Measurements from ENCODE around the gene HDAC8.
"Not testable (repeated sequence)": the region's sequence is repeated elsewhere in the genome, so short reads cannot be mapped to it uniquely, and the experiment has no call there.

Gene HDAC8

GRCh38 chrX:72330131-72330530 lies 242.5 kb downstream of the HDAC8 start:
- Mint-ChIP-seq H3K4me1 (ENCODE audit: low read depth) (peaks cover 3% of the 10 kb centered on the region), H3K27ac (no peak overlapping the region), H3K9me3 (no peaks in the 10 kb centered on the region), H3K27me3 (ENCODE audit: low read depth) (no peaks in the 10 kb centered on the region), H3K36me3 (ENCODE audit: low read depth) (peaks cover 10% of the 10 kb centered on the region), H3K4me3 (no peak overlapping the region)
- DNase-seq (ENCODE audit: low spot score): no peak

- Mint-ChIP-seq H3K4me1 (ENCODE audit: low read depth) (peaks cover 2% of the 10 kb centered on the region), H3K4me3 (no peak overlapping the region), H3K27ac (no peak overlapping the region), H3K27me3 (ENCODE audit: low read depth) (no peaks in the 10 kb centered on the region), H3K9me3 (no peaks in the 10 kb centered on the region), H3K36me3 (ENCODE audit: low read depth) (peaks cover 8% of the 10 kb centered on the region)
- DNase-seq (ENCODE audit: low spot score): no peak
Measured at GRCh38 chrX:72326605-72327300, 245.9 kb downstream of the HDAC8 start.

- H3K4me1 Mint-ChIP-seq (ENCODE audit: low read depth); H3K4me3 Mint-ChIP-seq; H3K27ac Mint-ChIP-seq; H3K36me3 Mint-ChIP-seq (ENCODE audit: low read depth); H3K27me3 Mint-ChIP-seq (ENCODE audit: low read depth); DNase-seq (ENCODE audit: low spot score); H3K9me3 Mint-ChIP-seq: not testable (repeated sequence)
Measured at GRCh38 chrX:72319651-72320050, 253.0 kb downstream of the HDAC8 start.

- Mint-ChIP-seq H3K27ac (no peak overlapping the region), H3K36me3 (ENCODE audit: low read depth) (no peaks in the 10 kb centered on the region), H3K9me3 (no peaks in the 10 kb centered on the region), H3K27me3 (ENCODE audit: low read depth) (no peaks in the 10 kb centered on the region), H3K4me1 (ENCODE audit: low read depth) (no peaks in the 10 kb centered on the region), H3K4me3 (no peak overlapping the region)
- DNase-seq (ENCODE audit: low spot score): no peak
Measured at GRCh38 chrX:72317139-72317538, 255.5 kb downstream of the HDAC8 start.

DNA sequence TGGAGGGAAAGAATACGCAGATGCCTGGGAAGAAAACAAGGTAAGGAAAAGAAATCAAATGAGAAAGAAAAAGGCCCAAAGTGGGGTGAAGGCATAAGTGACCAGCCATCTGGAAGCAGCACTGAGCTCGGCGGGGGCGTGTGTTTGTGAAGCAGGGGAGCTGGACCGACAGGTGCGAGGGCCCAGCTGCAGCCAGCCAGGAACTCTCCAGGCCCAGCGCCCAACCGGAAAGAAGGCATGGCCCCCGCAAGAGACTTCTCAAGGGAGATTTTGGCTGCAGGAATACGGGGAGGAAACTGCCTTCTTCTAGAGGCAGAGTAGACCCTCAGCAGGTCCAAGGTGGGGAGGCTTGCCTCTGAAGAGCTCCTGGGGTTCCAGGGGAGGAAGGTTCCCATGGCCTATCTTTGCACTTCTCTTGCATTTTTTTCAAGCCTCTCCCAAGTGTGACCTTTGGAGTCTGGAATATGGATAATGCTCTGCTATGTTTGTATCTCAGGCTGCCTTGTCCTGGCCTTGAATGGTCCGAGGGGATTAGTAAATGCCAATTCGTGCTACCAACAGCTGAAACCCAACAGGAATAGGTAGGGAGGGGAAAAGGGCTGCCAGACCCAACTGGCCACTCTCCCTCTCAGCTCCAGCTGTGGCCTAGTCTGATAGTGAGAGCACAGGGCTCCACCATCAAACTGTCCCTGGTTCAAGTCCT lies 256.1 kb downstream of the HDAC8 start:
- DNase-seq (ENCODE audit: low spot score): no peak
- no peaks in the 10 kb centered on the region for H3K4me1 Mint-ChIP-seq (ENCODE audit: low read depth)
- H3K27me3 Mint-ChIP-seq (ENCODE audit: low read depth): no peaks in the 10 kb centered on the region
- no peak overlapping the region for H3K27ac Mint-ChIP-seq
- H3K36me3 Mint-ChIP-seq (ENCODE audit: low read depth): no peaks in the 10 kb centered on the region
- H3K4me3 Mint-ChIP-seq: no peak overlapping the region
- no peaks in the 10 kb centered on the region for H3K9me3 Mint-ChIP-seq

DNA sequence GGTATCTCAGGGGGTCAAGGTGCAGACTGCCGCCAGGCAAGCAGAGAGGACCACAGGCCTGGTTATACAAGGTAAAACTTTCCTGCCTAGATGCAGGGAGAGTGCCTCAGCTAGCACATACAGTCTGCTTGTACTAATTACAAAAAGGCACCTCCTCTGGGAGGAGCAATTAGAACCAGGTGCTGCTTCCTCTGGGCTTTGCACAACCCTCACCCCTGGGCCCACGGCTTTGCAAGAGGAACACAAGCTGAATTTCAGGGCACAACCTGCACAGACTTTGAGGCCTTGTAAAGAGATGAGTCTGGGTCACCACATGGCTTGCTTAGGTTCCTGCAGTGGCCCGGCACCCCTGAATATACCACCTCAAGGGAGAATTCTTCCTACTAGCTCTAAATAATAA lies 257.8 kb downstream of the HDAC8 start:
- Mint-ChIP-seq H3K4me1 (ENCODE audit: low read depth) (no peaks in the 10 kb centered on the region), H3K27me3 (ENCODE audit: low read depth) (peaks cover 3% of the 10 kb centered on the region), H3K27ac (no peak overlapping the region), H3K4me3 (no peak overlapping the region), H3K9me3 (no peaks in the 10 kb centered on the region), H3K36me3 (ENCODE audit: low read depth) (no peaks in the 10 kb centered on the region)
- DNase-seq (ENCODE audit: low spot score): no peak

GRCh38 chrX:72313707-72314641 lies 258.7 kb downstream of the HDAC8 start:
- Mint-ChIP-seq H3K36me3 (ENCODE audit: low read depth) (no peaks in the 10 kb centered on the region), H3K27ac (no peak overlapping the region), H3K9me3 (no peaks in the 10 kb centered on the region), H3K4me1 (ENCODE audit: low read depth) (no peaks in the 10 kb centered on the region), H3K4me3 (no peak overlapping the region), H3K27me3 (ENCODE audit: low read depth) (peaks cover 12% of the 10 kb centered on the region)
- no peak for DNase-seq (ENCODE audit: low spot score)

- H3K4me1 Mint-ChIP-seq (ENCODE audit: low read depth): peaks cover 5% of the 10 kb centered on the region
- no peaks in the 10 kb centered on the region for H3K36me3 Mint-ChIP-seq (ENCODE audit: low read depth)
- no peak overlapping the region for H3K27ac Mint-ChIP-seq
- no peak overlapping the region for H3K4me3 Mint-ChIP-seq
- H3K27me3 Mint-ChIP-seq (ENCODE audit: low read depth): peaks cover 26% of the 10 kb centered on the region
- DNase-seq (ENCODE audit: low spot score): no peak
- H3K9me3 Mint-ChIP-seq: no peaks in the 10 kb centered on the region
Measured at GRCh38 chrX:72312311-72312940, 260.2 kb downstream of the HDAC8 start.

DNA sequence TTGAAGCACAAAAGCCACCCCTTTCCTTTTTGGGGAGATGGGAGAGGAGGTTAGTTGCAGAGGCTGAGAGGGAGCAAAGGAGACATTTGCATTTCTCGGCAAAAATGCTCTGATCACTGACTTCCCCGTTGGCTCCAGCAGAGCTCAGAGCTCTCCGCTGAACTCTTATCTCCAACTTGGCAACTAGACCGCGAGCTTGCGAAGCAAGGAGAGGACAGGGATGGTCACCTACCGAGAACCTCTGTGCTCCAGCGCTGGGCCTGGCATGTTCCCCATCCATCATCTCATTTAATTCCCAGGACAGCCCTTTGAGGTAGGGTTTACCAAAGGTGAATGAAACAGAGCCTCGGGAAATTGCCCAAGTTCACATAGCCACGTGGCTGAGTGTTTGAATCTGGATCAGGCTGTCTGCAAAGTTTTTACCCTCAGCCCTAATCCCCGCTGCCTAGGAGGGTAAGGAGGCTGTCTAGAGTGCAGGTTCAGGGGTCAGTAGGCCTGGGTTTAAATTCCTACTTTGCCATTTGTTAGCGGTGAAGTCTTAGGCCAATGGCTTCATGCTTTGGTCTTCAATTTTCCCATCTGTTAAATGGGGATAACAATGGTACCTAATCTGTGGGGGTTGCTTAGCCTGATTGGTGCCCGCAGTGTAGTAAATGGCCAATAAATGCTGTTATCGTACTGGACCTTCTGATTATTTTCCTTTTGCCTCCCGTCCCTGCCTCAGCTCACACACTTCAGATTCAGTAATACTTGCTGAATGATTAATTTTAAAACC lies 263.2 kb downstream of the HDAC8 start:
- Mint-ChIP-seq H3K9me3 (no peaks in the 10 kb centered on the region), H3K27me3 (ENCODE audit: low read depth) (peaks cover 45% of the 10 kb centered on the region), H3K4me1 (ENCODE audit: low read depth) (peaks cover 11% of the 10 kb centered on the region), H3K36me3 (ENCODE audit: low read depth) (no peaks in the 10 kb centered on the region), H3K27ac (no peak overlapping the region), H3K4me3 (no peak overlapping the region)
- no peak for DNase-seq (ENCODE audit: low spot score)

DNA sequence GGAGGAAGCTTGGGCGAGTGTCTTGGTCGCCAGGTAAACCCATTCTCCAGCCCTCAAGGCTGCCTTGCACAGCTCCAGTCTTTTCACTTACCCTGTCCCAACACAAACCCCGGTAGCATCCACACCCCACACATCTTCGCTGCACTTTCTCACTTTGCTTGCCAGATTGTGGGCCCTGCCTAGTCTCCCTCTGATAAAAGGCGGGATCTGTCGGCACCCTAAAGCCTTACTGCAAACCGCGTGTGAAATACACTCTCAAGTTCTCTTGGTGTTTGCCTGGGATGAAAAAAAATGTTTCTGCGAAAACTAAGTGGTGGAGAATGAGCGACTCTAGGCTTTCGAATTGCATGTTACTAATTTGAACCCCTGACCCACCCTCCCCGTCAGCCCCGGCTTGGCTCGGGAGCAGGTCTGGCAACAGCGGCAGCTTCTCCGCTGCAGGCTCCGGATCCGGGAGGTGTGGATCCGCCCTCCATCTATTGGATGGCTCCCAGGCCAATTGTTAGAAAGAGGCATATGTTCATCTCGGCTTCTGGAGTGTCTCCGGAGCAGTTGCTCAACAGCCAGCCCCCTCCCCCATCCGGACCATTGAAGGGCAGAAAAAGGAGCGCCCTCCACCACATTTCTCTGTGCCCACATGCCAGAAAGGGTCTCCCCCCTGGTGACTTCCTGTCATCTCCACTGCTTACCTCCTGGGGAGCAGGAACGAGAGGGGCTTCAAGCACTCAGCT lies 263.9 kb downstream of the HDAC8 start:
- H3K36me3 Mint-ChIP-seq (ENCODE audit: low read depth): no peaks in the 10 kb centered on the region
- H3K27me3 Mint-ChIP-seq (ENCODE audit: low read depth): peaks cover 50% of the 10 kb centered on the region
- peak overlapping the region; percentile 67 for H3K4me3 Mint-ChIP-seq
- H3K9me3 Mint-ChIP-seq: no peaks in the 10 kb centered on the region
- peaks cover 12% of the 10 kb centered on the region for H3K4me1 Mint-ChIP-seq (ENCODE audit: low read depth)
- no peak overlapping the region for H3K27ac Mint-ChIP-seq
- peak; percentile 4 for DNase-seq (ENCODE audit: low spot score)

GRCh38 chrX:72308209-72308565 lies 264.5 kb downstream of the HDAC8 start:
- Mint-ChIP-seq H3K27me3 (ENCODE audit: low read depth) (peaks cover 54% of the 10 kb centered on the region), H3K27ac (no peak overlapping the region), H3K4me1 (ENCODE audit: low read depth) (peaks cover 12% of the 10 kb centered on the region), H3K9me3 (no peaks in the 10 kb centered on the region), H3K36me3 (ENCODE audit: low read depth) (no peaks in the 10 kb centered on the region), H3K4me3 (peak overlapping the region; percentile 67)
- DNase-seq (ENCODE audit: low spot score): no peak

DNA sequence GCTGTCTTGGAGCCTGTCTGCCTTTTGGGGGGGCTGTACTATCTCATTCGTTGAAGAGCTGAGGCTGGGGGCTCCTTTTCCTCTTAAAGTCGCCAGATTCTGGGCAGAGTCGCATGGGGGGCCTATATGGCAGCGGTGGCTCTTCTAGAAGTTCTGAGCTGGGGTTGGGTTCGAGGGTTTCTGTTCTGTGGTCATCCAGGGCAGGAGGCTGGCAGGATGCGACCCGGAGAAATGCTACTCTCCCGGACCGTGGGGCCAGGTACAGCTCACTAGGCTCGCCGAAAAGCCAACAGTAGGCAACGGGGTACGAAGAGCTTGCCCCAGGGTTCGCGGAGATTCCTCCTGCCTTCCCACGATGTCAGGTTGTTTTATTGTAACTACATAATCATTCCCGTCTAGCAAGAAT lies 265.0 kb downstream of the HDAC8 start:
- Mint-ChIP-seq H3K27ac (no peak overlapping the region), H3K9me3 (no peaks in the 10 kb centered on the region), H3K27me3 (ENCODE audit: low read depth) (peaks cover 60% of the 10 kb centered on the region)

More for the DNA sequence above, 265.0 kb downstream of the HDAC8 start:
- Mint-ChIP-seq H3K4me3 (peak overlapping the region; percentile 29), H3K36me3 (ENCODE audit: low read depth) (no peaks in the 10 kb centered on the region), H3K4me1 (ENCODE audit: low read depth) (peaks cover 12% of the 10 kb centered on the region)
- DNase-seq (ENCODE audit: low spot score): no peak

Measured in T-helper 2 cell treated with Interferon-gamma antibody and Interleukin-4, amounts not matched to agents 5 μg/mL and 100 μg/mL, for 36 hours (primary cell).